HG02981 (cell line): Measurements from ENCODE around the gene P2RX6.
"Not testable (repeated sequence)": the region's sequence is repeated elsewhere in the genome, so short reads cannot be mapped to it uniquely, and the experiment has no call there.

Source experiments
- ATAC-seq: cut with Tn5 transposase; IDR thresholded peaks from one replicate; pipeline ENCODE4 v1.9.1; 2021; ENCODE audit warnings: mild to moderate bottlenecking, moderate library complexity; ENCODE audit not compliant: unreplicated experiment

P2RX6 gene

GRCh38 chr22:21051145-21051830 lies 36.3 kb downstream of the P2RX6 start:
- no peak for ATAC-seq

GRCh38 chr22:21051831-21052400 lies 37.0 kb downstream of the P2RX6 start:
- ATAC-seq: no peak

- no peak for ATAC-seq
Measured at GRCh38 chr22:21052715-21053459, 37.9 kb downstream of the P2RX6 start.

GRCh38 chr22:21054046-21054713 lies 39.2 kb downstream of the P2RX6 start:
- no peak for ATAC-seq

GRCh38 chr22:21054714-21055563 lies 40.0 kb downstream of the P2RX6 start:
- ATAC-seq: no peak

GRCh38 chr22:21055564-21055834 lies 40.5 kb downstream of the P2RX6 start:
- no peak for ATAC-seq

GRCh38 chr22:21055880-21056319 lies 40.9 kb downstream of the P2RX6 start:
- no peak for ATAC-seq

GRCh38 chr22:21060363-21060762 lies 45.4 kb downstream of the P2RX6 start:
- ATAC-seq: not testable (repeated sequence)

GRCh38 chr22:21061660-21062321 lies 46.8 kb downstream of the P2RX6 start:
- ATAC-seq: not testable (repeated sequence)

- not testable (repeated sequence) for ATAC-seq
Measured at GRCh38 chr22:21064425-21064824, 49.5 kb downstream of the P2RX6 start.

- ATAC-seq: no peak
Measured at GRCh38 chr22:21064917-21065864, 50.2 kb downstream of the P2RX6 start.

- no peak for ATAC-seq
Measured at GRCh38 chr22:21067075-21067900, 52.3 kb downstream of the P2RX6 start.

GRCh38 chr22:21067901-21068680 lies 53.1 kb downstream of the P2RX6 start:
- ATAC-seq: no peak

GRCh38 chr22:21068681-21069276 lies 53.8 kb downstream of the P2RX6 start:
- ATAC-seq: no peak

GRCh38 chr22:21069375-21069774 lies 54.4 kb downstream of the P2RX6 start:
- ATAC-seq: no peak

- no peak for ATAC-seq
Measured at GRCh38 chr22:21070690-21071615, 56.0 kb downstream of the P2RX6 start.
